GM08714 (cell line): ENCODE results near the gene SMIM33.

Source experiments
- H3K4me3 ChIP-seq: fragments of 200-500 bp; sonication (Bioruptor generic); 2 replicates; pipeline ENCODE4 v1.5.1; 2014; ENCODE audit warnings: mild to moderate bottlenecking, low read length, inconsistent platforms
- ZNF274 ChIP-seq: IDR thresholded peaks from 2 replicates; pipeline ENCODE4 v1.6.1; 2012; ENCODE audit warnings: mild to moderate bottlenecking, low read depth, low read length

SMIM33 gene

GRCh38 chr5:139446956-139447779 lies 23.6 kb upstream of the SMIM33 start:
- no peak overlapping the region for H3K4me3 ChIP-seq
- TF ChIP-seq ZNF274, result no peak

GRCh38 chr5:139451176-139451575 lies 19.6 kb upstream of the SMIM33 start:
- no peak for TF ChIP-seq ZNF274
- no peak overlapping the region for H3K4me3 ChIP-seq

GRCh38 chr5:139451878-139452660 lies 18.7 kb upstream of the SMIM33 start:
- no peak for TF ChIP-seq ZNF274
- no peak overlapping the region for H3K4me3 ChIP-seq

GRCh38 chr5:139453683-139454567 lies 16.9 kb upstream of the SMIM33 start:
- no peak overlapping the region for H3K4me3 ChIP-seq
- TF ChIP-seq ZNF274, result no peak

GRCh38 chr5:139454568-139455290 lies 16.1 kb upstream of the SMIM33 start:
- H3K4me3 ChIP-seq, result no peak overlapping the region
- TF ChIP-seq ZNF274, result no peak

- TF ChIP-seq ZNF274, result no peak
Observed at GRCh38 chr5:139456776-139457175, 14.0 kb upstream of the SMIM33 start.

GRCh38 chr5:139457241-139457640 lies 13.6 kb upstream of the SMIM33 start:
- TF ChIP-seq ZNF274, result no peak
- no peak overlapping the region for H3K4me3 ChIP-seq

More at GRCh38 chr5:139456776-139457175, 14.0 kb upstream of the SMIM33 start:
- no peak overlapping the region for H3K4me3 ChIP-seq

GRCh38 chr5:139457653-139458306 lies 13.0 kb upstream of the SMIM33 start:
- TF ChIP-seq ZNF274, result no peak
- H3K4me3 ChIP-seq, result no peak overlapping the region

- no peak for TF ChIP-seq ZNF274
- H3K4me3 ChIP-seq, result no peak overlapping the region
Observed at GRCh38 chr5:139458580-139459407, 12.0 kb upstream of the SMIM33 start.

- no peak overlapping the region for H3K4me3 ChIP-seq
- no peak for TF ChIP-seq ZNF274
Observed at GRCh38 chr5:139459451-139459934, 11.3 kb upstream of the SMIM33 start.

- no peak for TF ChIP-seq ZNF274
Observed at GRCh38 chr5:139460455-139460854, 10.3 kb upstream of the SMIM33 start.

GRCh38 chr5:139461176-139461575 lies 9.6 kb upstream of the SMIM33 start:
- no peak for TF ChIP-seq ZNF274
- H3K4me3 ChIP-seq, result no peak overlapping the region

More at GRCh38 chr5:139460455-139460854, 10.3 kb upstream of the SMIM33 start:
- H3K4me3 ChIP-seq, result no peak overlapping the region
